CD4-positive, alpha-beta T cell treated with Interleukin-6 for 4 hours (primary cell): ENCODE results near the gene KRTAP1-5.
"Not testable (repeated sequence)": the region's sequence is repeated elsewhere in the genome, so short reads cannot be mapped to it uniquely, and the experiment has no call there.

Experiments
- DNase-seq: peaks from one replicate; pipeline ENCODE4 v3.0.0-alpha.2; 2020; ENCODE audit warnings: mixed read lengths

The KRTAP1-5 gene

GRCh38 chr17:41026715-41027471, at the start of gene KRTAP1-5:
TSS of gene KRTAP1-5 (minus strand) at chr17:41027208. CDS start at chr17:41027155, 53 bp downstream.
- no peak for DNase-seq

DNA sequence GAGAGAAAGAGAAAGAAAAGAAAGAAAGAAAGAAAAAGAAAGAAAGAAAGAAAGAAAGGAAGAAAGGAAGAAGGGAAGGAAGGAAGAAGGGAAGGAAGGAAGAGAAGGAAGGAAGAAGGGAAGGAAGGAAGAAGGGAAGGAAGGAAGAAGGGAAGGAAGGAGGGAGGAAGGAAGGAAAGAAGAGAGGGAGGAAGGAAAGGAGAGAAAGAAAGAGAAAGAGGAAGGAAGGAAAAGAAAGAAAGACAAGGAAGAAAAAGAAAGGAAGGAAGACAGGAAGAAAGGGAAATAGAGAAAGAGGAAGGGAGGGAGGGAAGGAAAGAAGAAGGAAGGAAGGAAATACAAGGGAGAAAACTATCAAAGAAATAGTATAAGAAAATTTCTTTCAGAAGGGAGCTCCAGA, 49.8 kb upstream of the KRTAP1-5 start:
- no peak for DNase-seq

- DNase-seq, result no peak
Measured at GRCh38 chr17:41073676-41074075, 46.7 kb upstream of the KRTAP1-5 start.

DNA sequence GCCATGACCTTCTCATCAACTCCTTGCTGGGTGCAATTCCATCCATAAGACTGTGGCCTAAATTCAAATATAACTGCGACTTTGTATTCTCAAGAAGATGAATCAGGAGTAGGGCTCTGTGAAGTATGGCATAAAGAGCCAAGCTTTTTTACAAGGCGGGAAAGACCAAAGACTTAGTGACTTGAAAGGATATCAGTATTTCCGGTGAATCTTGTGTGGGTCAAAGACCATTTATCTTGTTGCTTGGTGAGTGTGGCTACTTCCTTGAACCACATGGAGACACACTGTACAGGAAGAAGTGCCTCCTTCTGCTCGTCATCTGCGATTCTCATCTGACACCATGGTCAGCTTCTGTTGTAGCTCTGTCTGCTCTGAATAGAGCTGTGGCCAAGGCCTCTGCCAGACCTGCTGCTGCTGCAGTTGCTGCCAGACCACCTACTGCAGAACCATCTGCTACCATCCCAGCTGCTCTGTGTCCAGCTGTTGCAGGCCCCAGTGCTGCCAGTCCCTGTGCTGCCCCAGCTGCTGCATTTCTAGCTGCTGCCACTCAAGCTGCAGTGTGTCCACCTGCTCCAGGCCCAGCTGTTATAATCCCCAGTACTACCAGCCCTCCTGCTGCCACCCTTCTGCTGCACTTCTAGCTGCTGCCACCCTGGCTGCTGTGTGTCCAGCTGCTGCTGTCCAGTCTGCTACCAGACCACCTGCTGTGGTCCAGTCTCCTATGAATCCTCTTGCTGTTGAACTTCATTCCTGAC, 44.8 kb upstream of the KRTAP1-5 start:
- DNase-seq, result no peak

GRCh38 chr17:41069031-41069430, 42.0 kb upstream of the KRTAP1-5 start:
- no peak for DNase-seq

- no peak for DNase-seq
Measured at GRCh38 chr17:41067281-41067680, 40.3 kb upstream of the KRTAP1-5 start.

DNA sequence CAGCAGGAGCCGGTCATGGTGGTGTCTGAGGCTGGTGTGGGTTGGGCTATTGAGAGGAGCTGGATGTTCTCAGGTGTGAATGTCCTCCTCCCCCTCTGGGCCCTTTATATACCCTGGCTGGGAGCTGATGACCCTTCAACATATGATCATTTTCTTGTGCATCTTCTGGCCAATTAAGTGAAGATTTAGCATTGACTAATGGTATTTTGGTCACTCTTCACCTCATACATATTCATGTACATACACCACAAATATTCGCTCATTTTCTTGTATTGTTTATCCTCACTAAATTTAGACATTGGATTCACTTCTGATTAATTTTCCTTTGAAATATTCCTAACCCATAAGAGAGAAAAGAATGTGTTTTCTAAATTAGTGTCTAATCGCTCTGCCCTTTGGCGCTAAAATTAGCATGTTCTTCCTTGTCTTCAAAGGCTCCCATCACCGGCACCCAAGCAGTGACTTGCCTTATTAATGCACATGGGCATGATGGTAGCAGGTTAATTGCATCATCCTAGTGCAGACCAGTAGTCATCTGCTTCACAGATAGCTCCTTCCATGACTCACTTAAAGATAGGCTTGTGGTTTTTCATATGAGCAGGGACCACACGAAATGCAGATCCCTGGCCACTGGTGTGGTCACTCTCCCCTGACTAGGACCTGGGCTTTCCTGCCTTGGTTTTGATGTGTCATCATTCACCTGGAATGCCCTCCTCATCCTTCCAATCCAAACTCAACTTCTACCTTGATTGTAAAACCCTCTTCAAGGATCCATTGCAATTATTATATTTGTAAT, 39.0 kb upstream of the KRTAP1-5 start, which contains the start of gene KRTAP2-4:
Gene KRTAP2-4 (minus strand): TSS at position 51 of the 796 bp plus-strand sequence. CDS start 34 bp downstream, at position 17.
- no peak for DNase-seq

GRCh38 chr17:41065016-41065689, 38.1 kb upstream of the KRTAP1-5 start:
- DNase-seq, result not testable (repeated sequence)

DNA sequence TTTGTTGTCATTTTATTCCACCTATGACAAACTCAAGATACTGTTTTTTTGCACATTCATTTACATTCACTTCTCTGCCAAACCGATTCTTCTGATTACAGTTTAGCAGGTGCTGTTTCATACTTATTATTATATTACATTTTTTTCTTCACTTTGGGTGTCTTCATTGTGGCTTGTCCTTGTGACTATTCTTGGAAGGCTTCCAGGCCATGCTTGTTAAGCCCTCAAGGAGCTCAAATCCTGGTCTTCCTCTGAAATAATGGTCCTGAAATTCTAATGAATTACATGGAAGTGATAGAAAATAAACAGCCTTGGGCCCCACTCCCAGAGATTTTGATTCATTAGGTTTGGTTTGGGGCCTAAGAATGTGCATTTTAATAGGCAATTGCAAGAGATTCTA, 37.3 kb upstream of the KRTAP1-5 start:
- no peak for DNase-seq

GRCh38 chr17:41063449-41063848, 36.4 kb upstream of the KRTAP1-5 start:
- DNase-seq, result no peak

- no peak for DNase-seq
Measured at GRCh38 chr17:41061964-41062363, 35.0 kb upstream of the KRTAP1-5 start.

GRCh38 chr17:41060052-41060604, 33.1 kb upstream of the KRTAP1-5 start, which contains the start of gene KRTAP2-3:
TSS of gene KRTAP2-3 (minus strand) at chr17:41060114. CDS start at chr17:41060050, 64 bp downstream.
- no peak for DNase-seq

- DNase-seq, result not testable (repeated sequence)
Measured at GRCh38 chr17:41059276-41060051, 32.5 kb upstream of the KRTAP1-5 start.

- DNase-seq, result no peak
Measured at GRCh38 chr17:41058741-41059140, 31.7 kb upstream of the KRTAP1-5 start.

GRCh38 chr17:41057547-41057946, 30.5 kb upstream of the KRTAP1-5 start:
- no peak for DNase-seq

- DNase-seq, result not testable (repeated sequence)
Measured at GRCh38 chr17:41055130-41055529, 28.1 kb upstream of the KRTAP1-5 start, which contains the start of gene KRTAP2-2. TSS of gene KRTAP2-2 (minus strand) at chr17:41055230. CDS start at chr17:41055211, 19 bp downstream.

DNA sequence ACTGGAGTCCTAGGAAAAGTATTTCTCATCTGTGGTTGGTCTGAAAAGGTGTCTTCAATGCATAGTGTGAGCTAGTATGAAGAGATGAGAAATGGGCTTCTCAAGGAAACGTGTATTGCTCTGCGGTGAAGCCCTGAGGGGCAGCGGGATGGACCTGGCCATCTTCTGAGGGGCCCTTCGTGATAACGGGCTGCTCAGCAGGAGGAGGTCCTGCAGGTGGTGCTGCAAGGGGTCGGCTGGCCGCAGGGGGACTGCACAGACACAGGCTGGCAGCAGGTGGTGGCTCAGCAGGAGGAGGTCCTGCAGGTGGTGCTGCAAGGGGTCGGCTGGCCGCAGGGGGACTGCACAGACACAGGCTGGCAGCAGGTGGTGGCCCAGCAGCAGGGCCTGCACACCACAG, 27.5 kb upstream of the KRTAP1-5 start:
- DNase-seq, result not testable (repeated sequence)

DNA sequence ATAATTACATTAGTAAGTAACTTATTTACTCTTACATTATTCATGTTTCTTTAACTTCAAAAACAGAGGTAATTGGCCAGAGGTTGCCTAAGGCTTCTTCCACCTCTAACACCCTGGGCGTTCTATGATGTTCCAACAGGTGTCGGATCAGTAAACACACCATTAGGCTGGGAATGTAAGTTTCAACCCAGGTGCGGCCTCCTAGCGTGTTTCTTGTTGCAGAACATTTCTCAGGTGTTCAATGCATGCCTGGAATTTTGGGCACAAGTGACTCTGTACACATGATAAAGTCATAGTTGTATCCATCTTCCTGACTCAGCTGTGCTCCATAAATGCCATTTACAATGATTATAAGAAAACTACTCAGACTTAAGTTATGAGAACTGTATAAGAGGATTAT, 27.0 kb upstream of the KRTAP1-5 start:
- DNase-seq, result no peak

DNA sequence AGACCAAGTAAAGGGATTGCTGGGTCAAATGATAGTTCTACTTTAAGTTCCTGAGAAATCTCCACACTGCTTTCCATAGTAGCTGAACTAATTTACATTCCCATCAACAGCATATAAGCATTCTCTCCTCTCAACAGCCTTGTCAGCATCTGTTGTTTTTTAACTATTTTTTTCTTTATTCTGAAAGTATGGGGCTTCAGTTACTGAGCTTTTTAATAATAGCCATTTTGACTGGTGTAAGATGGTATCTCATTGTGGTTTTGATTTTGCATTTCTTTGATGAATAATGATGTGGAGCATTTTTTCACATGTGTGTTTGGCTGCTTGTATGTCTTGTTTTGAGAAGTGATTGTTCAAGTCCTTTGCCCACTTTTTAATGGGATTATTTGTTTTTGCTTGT, 25.6 kb upstream of the KRTAP1-5 start:
- no peak for DNase-seq

- DNase-seq, result no peak
Measured at GRCh38 chr17:41049110-41049509, 22.1 kb upstream of the KRTAP1-5 start.

- no peak for DNase-seq
Measured at GRCh38 chr17:41048441-41048840, 21.4 kb upstream of the KRTAP1-5 start.
